HG03135 (cell line): Measurements from ENCODE around the gene F5.
"Not testable (repeated sequence)": the region's sequence is repeated elsewhere in the genome, so short reads cannot be mapped to it uniquely, and the experiment has no call there.

ENCODE experiments used
- ATAC-seq: cut with Tn5 transposase; IDR thresholded peaks from one replicate; pipeline ENCODE4 v1.9.1; 2021; ENCODE audit warnings: mild to moderate bottlenecking, moderate library complexity; ENCODE audit not compliant: unreplicated experiment

The F5 gene

GRCh38 chr1:169511316-169512005 is 74.8 kb downstream of the F5 start:
- no peak for ATAC-seq

GRCh38 chr1:169510060-169510459 is 76.2 kb downstream of the F5 start:
- no peak for ATAC-seq

GRCh38 chr1:169509354-169509753 is 76.9 kb downstream of the F5 start:
- no peak for ATAC-seq

GRCh38 chr1:169508432-169509338 is 77.6 kb downstream of the F5 start:
- ATAC-seq: no peak

- no peak for ATAC-seq
Measured at GRCh38 chr1:169507413-169507812, 78.9 kb downstream of the F5 start.

GRCh38 chr1:169503601-169504000 is 82.7 kb downstream of the F5 start:
- not testable (repeated sequence) for ATAC-seq

GRCh38 chr1:169499807-169500206 is 86.5 kb downstream of the F5 start:
- no peak for ATAC-seq

GRCh38 chr1:169497317-169497716 is 89.0 kb downstream of the F5 start:
- no peak for ATAC-seq

GRCh38 chr1:169495916-169496315 is 90.4 kb downstream of the F5 start:
- no peak for ATAC-seq

GRCh38 chr1:169495046-169495775 is 91.1 kb downstream of the F5 start:
- no peak for ATAC-seq

- no peak for ATAC-seq
Measured at GRCh38 chr1:169494343-169494742, 91.9 kb downstream of the F5 start.

GRCh38 chr1:169493251-169493650 is 93.0 kb downstream of the F5 start:
- ATAC-seq: no peak

GRCh38 chr1:169491845-169492281 is 94.4 kb downstream of the F5 start:
- peak; percentile 51 for ATAC-seq

GRCh38 chr1:169488157-169488556 is 98.1 kb downstream of the F5 start:
- ATAC-seq: no peak

- ATAC-seq: no peak
Measured at GRCh38 chr1:169487561-169487960, 98.7 kb downstream of the F5 start.

- ATAC-seq: no peak
Measured at GRCh38 chr1:169487133-169487532, 99.1 kb downstream of the F5 start.

- peak; percentile 2 for ATAC-seq
Measured at GRCh38 chr1:169486281-169487051, 99.8 kb downstream of the F5 start.

GRCh38 chr1:169485431-169486280 is 100.6 kb downstream of the F5 start, which contains the start of gene SLC19A2:
SLC19A2 (minus strand) TSS chr1:169485944; CDS start chr1:169485766, 178 bp downstream.
- ATAC-seq: peak; percentile 99

- ATAC-seq: peak; percentile 19
Measured at GRCh38 chr1:169484683-169485430, 101.4 kb downstream of the F5 start.
